GM06990 (cell line): ENCODE results near the gene ECM1.

Experiments used
- DNase-seq: peaks from one replicate; pipeline ENCODE4 v3.0.0-alpha.2; 2011; ENCODE audit not compliant: insufficient read length; ENCODE audit errors: extremely low read depth
- H3K27me3 ChIP-seq: replicated peaks from 2 replicates; pipeline ENCODE4 v1.6.0; 2011; ENCODE audit warnings: low read length; ENCODE audit not compliant: control insufficient read depth, insufficient read depth
- H3K36me3 ChIP-seq: 2 replicates; pipeline ENCODE4 v1.5.1; 2011; ENCODE audit warnings: low read length; ENCODE audit not compliant: control insufficient read depth, insufficient read depth
- H3K4me3 ChIP-seq: replicated peaks from 2 replicates; pipeline ENCODE4 v1.5.1; 2011; ENCODE audit warnings: low read depth, mild to moderate bottlenecking, control low read depth, low read length
- CTCF ChIP-seq: IDR thresholded peaks from 2 replicates; pipeline ENCODE4 v1.5.1; 2011; ENCODE audit warnings: low read length, control low read depth, mild to moderate bottlenecking, inconsistent platforms; ENCODE audit not compliant: insufficient read depth, poor library complexity, severe bottlenecking

Gene ECM1

GRCh38 chr1:150558303-150558704, 50.4 kb downstream of the ECM1 start:
- Histone ChIP-seq H3K27me3 (no peaks in the 10 kb centered on the region), H3K36me3 (no peaks in the 10 kb centered on the region)

GRCh38 chr1:150558761-150559655, 51.1 kb downstream of the ECM1 start:
- Histone ChIP-seq H3K36me3 (no peaks in the 10 kb centered on the region), H3K4me3 (no peak overlapping the region), H3K27me3 (no peaks in the 10 kb centered on the region)
- DNase-seq: no peak
- TF ChIP-seq CTCF: no peak

More at GRCh38 chr1:150558303-150558704, 50.4 kb downstream of the ECM1 start:
- TF ChIP-seq CTCF: no peak
- H3K4me3 ChIP-seq: no peak overlapping the region
- DNase-seq: no peak

DNA sequence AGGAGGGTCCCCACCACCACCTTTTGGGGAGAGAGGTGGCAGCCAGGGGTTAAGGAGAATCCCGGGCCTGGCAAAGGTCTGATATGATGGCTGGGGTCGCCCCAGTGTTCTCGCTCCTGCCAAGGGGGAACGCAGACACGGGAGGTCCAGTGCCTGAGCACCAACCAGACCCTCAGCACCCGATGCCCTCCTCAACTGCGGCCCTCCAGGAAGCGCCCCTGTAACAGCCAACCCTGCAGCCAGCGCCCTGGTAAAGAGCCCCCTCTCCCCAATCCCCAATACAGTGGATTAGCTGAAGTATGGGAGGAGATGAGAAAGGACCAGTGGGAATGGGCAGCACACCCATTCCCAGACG, 51.7 kb downstream of the ECM1 start:
- no peak for DNase-seq
- Histone ChIP-seq H3K27me3 (no peaks in the 10 kb centered on the region), H3K36me3 (no peaks in the 10 kb centered on the region), H3K4me3 (no peak overlapping the region)
- TF ChIP-seq CTCF: no peak

GRCh38 chr1:150560011-150560438, 52.1 kb downstream of the ECM1 start:
- peak; percentile 70 for DNase-seq
- TF ChIP-seq CTCF: peak; percentile 94
- Histone ChIP-seq H3K4me3 (no peak overlapping the region), H3K27me3 (no peaks in the 10 kb centered on the region), H3K36me3 (no peaks in the 10 kb centered on the region)

- DNase-seq: no peak
- no peaks in the 10 kb centered on the region for H3K36me3 ChIP-seq
- TF ChIP-seq CTCF: peak; percentile 96
- no peaks in the 10 kb centered on the region for H3K27me3 ChIP-seq
- H3K4me3 ChIP-seq: peak overlapping the region; percentile 68
Measured at GRCh38 chr1:150560576-150561253, 52.8 kb downstream of the ECM1 start.
